Muscle of back (tissue), 11 donors: ENCODE measurements around the gene CTDSP2. TPM values are rescaled to one million over a fixed set of nuclear protein-coding genes. Genes with fewer than 3 reads are reported as not detected.
"Not testable (repeated sequence)": the region's sequence is repeated elsewhere in the genome, so short reads cannot be mapped to it uniquely, and the experiment has no call there.

Experiments
- DNase-seq, 3 donors: peaks; one replicate each; pipeline versions ENCODE4 v3.0.0 to v3.0.0-alpha.2; 2013
- polyA plus RNA-seq, 10 donors: library from polyadenylated mRNA; unstranded; fragments of 120-200 nt; gene quantifications; one replicate each; pipeline ENCODE4 v1.2.1, GENCODE V29; 2013; ENCODE audit not compliant: insufficient read length in 10 of 10

The CTDSP2 gene
- polyA plus RNA-seq, 10 donors: 181 to 215 (median 192) TPM

GRCh38 chr12:57783861-57784260, 62.7 kb downstream of the CTDSP2 start:
- no peak for DNase-seq

GRCh38 chr12:57783466-57783801, 63.1 kb downstream of the CTDSP2 start:
- DNase-seq: no peak

- DNase-seq: peak; percentile 94 to 97 (median 96)
Measured at GRCh38 chr12:57782608-57783465, 63.7 kb downstream of the CTDSP2 start, which contains the start of gene TSFM. Gene TSFM, plus strand, starts transcription at chr12:57782787. Its CDS starts 15 bp downstream, at chr12:57782802.

- no peak for DNase-seq
Measured at GRCh38 chr12:57782243-57782607, 64.3 kb downstream of the CTDSP2 start.

- no peak for DNase-seq
Measured at GRCh38 chr12:57781801-57782200, 64.7 kb downstream of the CTDSP2 start.

GRCh38 chr12:57781244-57781643, 65.3 kb downstream of the CTDSP2 start:
- DNase-seq: no peak

- no peak for DNase-seq
Measured at GRCh38 chr12:57780284-57780897, 66.1 kb downstream of the CTDSP2 start.

- DNase-seq: no peak
Measured at GRCh38 chr12:57779736-57780135, 66.8 kb downstream of the CTDSP2 start.

- no peak for DNase-seq
Measured at GRCh38 chr12:57777911-57778310, 68.6 kb downstream of the CTDSP2 start.

- DNase-seq: no peak
Measured at GRCh38 chr12:57777367-57777766, 69.2 kb downstream of the CTDSP2 start.

GRCh38 chr12:57776247-57776587, 70.3 kb downstream of the CTDSP2 start:
- no peak for DNase-seq

GRCh38 chr12:57775563-57776246, 70.8 kb downstream of the CTDSP2 start:
- no peak for DNase-seq

GRCh38 chr12:57775044-57775443, 71.5 kb downstream of the CTDSP2 start:
- no peak for DNase-seq

- not testable (repeated sequence) for DNase-seq
Measured at GRCh38 chr12:57774634-57775033, 71.9 kb downstream of the CTDSP2 start.

GRCh38 chr12:57772429-57773322, 73.9 kb downstream of the CTDSP2 start, which contains the start of gene EEF1AKMT3:
Gene EEF1AKMT3, plus strand, starts transcription at chr12:57772614. Its CDS starts 111 bp downstream, at chr12:57772725.
- peak; percentile 52 to 76 (median 69) for DNase-seq

- DNase-seq: peak; percentile 97 to 100 (median 97)
Measured at GRCh38 chr12:57771873-57772428, 74.6 kb downstream of the CTDSP2 start, which contains the start of gene METTL1. Gene METTL1, minus strand, starts transcription at chr12:57772105. Its CDS starts 22 bp downstream, at chr12:57772083.

- peak in 2 of 3 donors; percentile 91 to 97 for DNase-seq
Measured at GRCh38 chr12:57771236-57771872, 75.2 kb downstream of the CTDSP2 start.

GRCh38 chr12:57770734-57771133, 75.8 kb downstream of the CTDSP2 start:
- no peak for DNase-seq
